ENCODE results near the gene ACOT11.

ACOT11 gene

DNA sequence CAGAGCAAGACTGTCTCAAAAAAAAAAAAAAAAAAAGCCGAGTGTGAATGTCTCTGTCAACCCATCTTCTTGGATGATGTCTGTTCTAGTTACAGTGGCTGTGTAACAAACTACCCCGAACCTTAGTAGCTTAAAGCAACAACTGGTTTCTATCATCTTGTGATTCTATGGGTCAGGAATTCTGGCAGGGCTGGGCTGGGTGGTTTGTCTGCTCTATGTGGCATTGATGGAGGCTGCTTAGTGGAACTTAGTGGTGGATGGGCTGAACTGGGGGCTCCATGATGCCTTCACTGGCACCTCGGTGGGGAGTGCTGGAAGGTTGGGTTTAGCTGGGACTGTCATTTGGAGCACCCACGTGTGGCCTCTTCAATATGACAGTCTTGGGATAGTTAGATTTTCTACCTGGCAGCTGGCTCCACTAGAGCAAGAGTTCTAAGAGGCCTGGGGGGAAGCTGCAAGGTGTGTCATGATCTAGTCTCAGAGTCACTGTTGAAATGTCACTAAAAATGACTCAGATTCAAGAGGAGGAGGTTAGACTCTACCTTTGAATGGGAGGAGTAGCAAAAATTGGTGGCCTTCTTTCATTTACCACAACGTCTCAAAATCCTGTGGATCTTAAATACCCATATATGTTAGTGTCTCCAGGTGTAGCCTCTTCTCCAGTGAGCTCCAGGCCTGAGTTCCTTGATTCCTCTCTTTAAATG lies 18.6 kb downstream of the ACOT11 start:
- DNase-seq, result no peak

DNA sequence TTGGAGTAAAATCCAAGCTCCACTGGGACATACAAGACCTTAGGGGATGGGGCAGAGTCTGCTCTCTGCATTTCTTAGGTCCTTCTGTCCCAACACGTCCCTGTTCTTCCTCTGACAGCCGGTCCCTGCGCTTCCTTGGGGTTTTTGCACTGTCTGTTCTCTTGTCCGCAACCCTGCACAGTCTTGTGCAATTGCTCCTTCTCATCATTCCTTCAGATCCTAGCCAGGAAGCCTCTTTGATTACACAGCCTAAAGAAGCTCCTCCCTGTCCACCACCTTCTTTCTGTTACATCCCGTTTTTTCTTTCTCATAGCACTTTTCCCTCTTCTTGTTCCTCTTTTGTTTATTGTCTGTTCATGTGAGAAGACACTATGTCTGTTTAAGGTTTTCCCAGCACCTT lies 19.9 kb downstream of the ACOT11 start:
- DNase-seq, result no peak

DNA sequence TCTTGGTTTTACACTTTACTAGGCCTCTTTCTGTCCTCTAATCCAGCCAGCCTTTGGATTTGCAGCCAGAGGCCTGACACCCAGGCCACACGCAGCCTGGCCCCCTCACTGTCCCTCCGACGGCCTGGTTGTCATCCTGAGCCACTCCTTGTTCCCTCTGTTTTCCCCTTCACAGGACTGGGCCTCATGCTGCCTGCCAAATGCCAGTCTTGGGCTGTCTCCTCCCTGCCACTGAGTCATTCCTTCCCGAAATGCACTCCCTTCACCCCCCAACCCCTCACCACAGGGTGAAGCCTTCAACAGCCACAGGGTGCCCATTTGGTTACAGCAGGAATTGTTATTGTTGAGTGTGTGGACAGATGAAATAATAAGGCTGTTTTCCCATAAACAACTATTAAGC lies 21.3 kb downstream of the ACOT11 start:
- no peak for DNase-seq

DNA sequence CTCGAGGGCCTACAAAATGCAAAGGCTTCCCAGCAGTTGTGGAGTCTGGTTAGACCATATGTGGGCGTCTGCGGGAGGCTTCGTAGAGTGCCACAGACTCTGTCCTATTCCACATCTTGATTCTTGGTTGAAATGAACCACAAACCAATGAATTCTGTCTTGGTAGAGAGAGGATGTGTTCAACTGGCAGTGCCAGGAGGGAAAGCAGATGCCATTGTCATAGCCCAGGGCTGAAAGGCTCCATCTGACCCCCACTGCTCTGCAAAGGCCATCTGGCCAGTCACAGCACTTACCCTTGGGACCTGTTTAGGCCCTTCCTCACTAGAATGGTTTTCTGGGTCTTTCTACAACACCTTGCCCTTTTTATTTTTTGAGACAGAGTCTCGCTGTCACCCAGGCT lies 22.1 kb downstream of the ACOT11 start:
- no peak for DNase-seq

DNA sequence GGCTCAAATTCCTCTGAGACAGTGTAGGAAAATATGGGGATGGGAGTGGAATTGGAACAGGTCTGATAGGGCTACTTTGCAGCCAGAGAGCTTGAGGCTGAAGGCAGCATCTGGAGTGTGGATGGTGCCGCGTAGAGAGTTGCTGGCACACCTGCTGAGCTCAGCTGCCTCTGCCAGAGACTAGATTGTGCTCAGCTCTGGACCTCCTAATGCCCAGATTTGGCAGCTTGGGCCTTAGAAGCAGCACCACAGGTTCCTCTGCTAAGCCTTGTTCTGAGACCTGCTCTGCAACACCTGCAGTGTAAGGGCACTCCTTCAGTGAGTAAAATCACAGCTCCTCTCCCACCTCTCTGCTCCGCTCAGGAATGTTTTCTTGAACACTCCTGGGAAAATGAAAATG lies 23.3 kb downstream of the ACOT11 start:
- no peak for DNase-seq

DNA sequence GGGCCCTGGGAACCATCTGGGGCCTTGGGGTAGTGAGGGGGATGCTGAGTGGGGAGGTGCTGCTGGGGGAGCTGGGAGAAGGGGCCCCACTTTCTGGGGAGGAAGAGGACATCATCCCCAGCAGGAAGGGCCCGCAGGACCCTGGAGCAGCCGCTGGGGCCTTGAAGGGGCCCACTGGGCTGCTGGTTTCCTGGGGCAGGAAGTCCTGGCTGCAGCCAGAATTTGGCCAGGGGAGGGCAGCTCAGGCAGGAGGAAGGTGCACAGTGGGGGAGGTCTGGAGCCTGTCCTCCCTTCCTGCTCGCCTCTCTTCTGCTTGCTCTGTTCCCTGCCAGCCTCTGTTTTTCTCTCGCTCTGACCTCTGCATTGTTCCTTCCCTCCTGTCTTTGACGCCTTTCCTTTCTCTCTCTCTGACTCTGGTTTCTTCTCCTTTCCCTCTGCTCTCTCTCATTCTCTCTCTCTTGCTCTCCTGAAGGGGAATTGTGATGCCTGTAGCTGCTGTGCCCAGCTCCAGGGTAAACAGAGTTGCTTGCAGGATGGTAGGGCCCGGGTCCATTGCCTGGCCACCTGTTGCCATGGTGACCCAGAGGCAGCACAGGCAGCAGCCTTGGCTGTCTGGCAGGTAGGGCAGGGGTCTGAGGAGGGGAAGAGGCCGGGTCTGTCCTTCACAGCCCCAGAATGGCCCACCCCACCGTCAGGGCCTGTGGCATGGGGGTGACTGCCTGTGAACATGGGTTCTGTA lies 23.9 kb downstream of the ACOT11 start:
- no peak for DNase-seq

DNA sequence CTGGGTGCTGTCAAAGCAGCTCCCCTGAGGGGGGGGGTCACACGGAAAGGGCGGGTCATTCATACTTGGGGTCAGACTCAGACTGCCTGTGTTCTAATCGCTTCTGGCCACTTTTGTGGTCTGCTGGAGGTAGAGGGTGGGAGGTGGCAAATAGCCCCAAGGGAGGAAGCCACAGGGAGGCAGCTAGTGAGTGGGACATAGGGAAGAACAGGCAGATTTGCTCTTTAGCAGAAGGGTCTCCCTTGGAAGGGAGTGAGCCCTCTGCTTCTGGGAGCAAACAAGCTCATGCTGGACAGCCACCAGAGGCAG lies 24.5 kb downstream of the ACOT11 start:
- DNase-seq, result no peak

DNA sequence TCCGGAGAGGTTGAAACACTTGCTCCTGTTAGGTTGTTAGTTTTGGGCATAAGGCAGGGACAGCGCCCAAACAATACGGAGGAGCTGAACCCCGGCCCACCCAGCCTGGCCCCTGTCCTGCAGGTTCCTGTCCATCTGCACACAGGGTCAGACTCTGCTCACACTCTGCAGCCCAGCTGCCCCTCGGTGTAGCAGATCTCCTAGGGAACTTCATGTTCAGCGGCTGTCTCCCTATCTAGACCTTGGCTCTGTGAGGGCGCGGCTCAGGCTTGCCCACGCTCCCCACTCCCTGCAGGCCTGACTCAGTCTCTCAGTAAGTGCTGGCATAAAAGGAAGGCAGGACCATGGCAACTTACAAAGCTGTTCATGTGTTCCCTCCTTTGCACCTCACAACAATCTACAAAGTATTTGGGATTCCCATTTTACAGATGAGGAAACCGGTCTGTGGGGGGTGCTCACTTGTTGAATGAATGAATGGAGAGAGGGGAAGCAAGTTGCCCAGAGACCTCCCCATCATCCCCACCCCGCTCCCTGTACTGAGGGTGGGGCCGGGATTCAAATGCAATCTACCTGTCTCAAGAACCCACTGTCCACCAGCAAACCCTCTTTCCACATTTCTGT lies 26.2 kb downstream of the ACOT11 start:
- no peak for DNase-seq

DNA sequence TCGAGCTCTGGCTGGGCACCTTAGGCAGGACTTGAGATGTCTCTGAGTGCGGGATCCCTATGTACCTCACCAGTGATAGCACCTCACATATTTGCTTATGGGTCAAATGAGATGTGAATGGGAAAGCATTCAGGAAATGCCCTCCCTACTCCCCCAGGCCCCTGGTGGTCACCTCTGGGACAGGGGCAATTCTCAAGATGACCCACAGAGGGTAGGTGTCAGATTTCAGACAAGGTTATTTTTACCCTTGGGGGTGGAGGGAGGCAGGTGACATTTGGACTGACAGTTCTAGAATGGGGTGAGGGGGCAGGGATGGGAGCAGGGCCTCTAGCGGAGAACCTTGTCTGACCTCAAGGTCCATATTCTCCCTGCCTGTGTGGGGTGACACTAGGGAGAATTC lies 27.1 kb downstream of the ACOT11 start:
- no peak for DNase-seq

DNA sequence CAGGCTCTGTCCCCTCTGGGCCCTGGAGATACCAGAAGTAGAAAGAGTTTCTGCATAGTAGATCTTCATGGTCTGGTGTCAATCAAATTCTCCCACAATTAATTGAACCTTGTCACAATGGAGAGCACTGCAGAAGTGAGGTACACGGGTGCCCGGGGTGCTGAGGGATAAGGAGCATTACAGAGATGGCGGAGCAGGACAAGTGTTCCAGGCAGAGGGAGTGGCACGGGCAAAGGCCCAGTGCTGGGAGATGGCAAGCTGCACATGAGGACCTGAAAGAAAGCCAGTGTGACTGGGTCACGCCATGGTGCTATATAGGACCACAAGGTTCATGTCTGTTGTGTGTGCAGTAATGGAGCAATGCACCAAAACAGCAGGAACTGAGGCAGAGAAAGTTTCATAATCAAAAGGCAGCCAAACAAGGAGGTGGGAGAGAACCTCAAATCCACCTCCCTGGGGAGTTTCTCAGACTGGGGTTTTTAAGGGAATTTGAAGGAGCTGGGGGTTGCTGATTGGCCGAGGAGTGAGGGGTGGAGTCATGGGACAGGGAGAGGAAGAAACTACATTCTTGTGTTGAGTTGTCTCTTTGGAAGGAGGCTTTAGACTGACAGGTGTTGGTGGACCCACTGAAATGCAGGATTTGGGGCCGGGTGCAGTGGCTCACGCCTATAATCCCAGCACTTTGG lies 27.7 kb downstream of the ACOT11 start:
- DNase-seq, result no peak

DNA sequence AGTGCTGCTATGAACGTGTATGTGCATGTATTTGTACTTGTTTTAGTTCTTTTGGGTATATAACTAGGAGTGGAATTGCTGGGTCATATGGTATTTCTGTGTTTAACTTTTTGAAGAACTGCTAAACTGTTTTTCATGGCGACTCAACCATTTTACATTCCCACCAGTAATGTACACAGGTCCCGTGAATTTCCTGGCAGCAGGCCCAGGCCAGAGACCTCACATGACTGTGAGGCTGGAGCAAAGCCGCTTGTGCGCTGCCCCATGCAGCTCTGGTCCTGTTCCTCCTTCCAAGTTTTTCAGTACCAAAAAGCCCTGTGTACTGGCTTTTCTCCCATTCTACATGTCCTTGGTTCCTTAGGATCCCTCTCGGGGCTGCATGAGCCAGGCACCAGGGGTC lies 29.6 kb downstream of the ACOT11 start:
- DNase-seq, result no peak

DNA sequence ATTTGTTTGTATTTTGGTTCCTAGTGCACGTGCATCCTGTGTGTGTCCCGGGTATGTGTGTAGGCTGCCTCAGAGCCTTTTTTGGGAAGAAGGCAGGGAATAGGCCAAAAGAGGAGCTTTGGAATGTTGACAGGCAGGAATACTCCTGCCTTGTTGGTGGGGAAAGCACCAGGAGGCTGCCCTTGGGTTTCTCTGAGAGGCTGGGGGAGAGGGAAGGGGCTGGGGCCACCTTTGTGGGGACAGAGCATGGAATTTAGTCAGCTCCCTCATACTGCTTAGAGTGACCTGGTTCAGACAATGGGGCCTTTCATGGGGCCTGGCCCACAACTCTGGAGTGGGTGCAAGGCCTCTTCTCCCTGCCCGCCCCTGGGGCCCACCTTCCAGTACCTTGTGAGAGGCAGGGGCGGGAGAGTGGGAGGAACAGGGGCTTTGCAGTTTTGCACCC lies 31.3 kb downstream of the ACOT11 start:
- DNase-seq, result no peak

DNA sequence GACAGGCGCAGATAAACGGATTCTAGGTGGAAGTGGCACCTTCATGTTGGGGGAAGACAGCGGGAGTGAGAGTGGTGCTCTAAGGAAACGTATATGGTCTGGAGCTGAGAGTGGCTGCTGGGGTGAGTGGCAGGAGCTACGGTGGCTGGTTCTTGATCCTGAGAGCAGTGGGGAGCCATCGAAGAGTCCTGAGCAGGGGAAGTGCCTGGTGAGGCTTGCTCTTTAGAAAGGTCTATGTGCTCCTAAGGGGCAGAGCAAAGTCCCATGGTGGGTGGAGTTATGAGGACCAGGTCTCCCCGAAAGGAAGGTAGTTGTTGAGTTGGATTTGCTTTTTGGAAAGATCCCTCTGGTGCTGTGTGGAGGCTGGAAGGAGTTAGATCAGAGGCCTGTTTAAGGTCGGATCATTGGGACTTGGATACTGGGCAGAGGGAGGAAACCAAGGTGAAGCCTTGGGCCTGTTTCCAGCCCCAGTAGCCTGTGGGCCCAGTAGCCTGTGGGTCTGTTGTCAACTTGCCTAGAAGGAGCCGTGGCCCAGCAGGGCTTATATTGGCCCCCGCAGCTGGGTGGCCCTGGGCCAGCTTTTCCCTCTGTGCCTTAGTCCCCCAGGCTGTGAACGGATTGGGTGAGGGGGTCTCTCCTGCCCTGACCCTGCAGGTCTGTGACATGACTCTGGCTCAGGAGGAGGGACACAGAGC lies 33.0 kb downstream of the ACOT11 start:
- no peak for DNase-seq

DNA sequence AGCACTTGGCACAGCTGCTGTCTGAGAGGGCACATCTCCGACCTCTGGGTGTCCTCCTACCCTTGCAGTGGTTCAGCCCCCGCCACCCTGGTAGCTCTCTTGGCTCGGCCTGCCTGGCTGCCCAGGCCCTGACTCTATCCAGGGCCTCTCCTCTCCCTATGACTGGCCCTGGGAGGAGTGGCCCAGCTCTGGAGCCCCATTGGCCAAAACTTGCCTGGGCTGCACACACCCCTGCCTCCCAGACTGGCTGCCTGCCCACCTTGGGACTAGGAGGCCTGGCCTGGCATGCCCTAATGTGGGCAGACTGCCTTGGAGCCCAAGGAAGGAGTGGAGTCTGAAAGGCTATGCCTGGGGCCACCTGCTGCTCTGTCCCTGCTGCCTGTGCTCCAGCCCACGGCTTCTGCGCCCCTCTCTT lies 33.6 kb downstream of the ACOT11 start:
- no peak for DNase-seq

DNA sequence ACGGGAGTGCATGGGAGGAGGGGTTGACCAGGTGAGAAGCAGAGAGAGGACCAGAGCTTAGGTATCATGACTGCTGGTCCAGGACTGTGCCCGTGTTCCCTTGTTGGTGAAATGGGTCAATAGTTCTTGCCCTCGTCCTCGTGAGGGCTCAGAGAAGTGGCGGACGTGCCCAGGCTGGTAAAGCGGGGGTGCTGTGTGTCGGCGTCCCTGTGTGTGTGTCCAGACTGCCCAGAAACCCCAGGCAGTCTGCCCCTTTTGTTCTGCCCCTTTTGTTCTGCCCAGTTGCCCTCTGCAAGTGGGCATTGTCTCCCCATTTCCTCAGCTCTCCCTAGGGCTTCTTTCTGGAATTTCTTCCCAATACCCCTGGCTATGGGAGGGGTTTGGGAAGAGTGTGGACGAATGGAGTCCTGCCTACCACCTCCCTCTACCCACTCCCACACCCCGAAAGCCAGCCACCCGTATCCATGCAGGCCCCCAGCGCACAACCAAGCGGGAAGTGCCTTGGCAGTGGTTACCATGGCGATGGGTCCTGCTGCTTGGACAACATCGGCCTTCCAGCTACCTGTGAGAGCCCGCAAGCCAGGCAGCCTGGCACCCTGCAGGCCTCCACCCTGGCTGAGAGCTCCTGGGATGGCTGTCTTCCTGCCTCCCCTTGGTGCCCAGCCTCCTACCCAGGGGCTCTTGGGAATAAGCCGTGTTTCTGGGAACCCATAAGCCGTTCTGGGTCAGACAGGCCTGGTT lies 34.7 kb downstream of the ACOT11 start:
- no peak for DNase-seq

DNA sequence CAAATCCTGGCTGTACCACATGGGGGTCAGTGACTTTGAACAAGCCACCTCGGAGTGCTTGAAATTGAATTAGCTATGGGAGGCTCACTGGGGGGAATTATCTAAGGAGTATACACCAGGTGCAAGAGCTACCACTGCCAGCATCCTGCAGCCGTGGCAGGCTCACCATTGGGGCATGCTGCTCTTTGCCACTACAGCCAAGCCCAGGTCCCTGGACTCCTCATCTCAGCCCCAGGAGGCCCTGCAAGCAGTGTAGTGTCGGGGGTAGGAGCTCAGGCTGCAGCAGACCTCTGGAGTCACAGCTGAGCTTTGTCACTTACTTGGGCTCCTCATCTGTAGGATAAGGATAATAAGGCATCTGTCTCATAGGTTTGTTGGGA lies 35.3 kb downstream of the ACOT11 start:
- DNase-seq, result no peak

DNA sequence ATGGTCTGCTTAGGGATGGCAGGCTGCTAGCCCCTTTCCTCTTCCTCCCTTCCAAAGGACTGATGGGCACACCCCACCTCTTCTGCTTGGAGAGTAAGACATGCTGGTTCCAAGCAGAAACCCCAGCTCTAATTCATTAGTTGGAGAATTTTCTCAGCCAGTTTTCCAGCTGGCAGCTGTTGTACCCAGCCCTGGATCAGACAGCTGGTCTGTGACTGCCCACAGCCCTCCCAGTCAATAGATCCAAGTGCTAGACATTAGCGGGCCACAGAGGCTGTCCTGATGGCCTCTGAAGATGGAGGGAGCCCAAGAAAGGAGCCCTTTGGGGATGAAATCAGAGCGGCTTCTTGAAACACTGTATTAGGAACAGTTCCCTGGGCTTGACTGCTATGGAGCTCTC lies 35.8 kb downstream of the ACOT11 start:
- no peak for DNase-seq

DNA sequence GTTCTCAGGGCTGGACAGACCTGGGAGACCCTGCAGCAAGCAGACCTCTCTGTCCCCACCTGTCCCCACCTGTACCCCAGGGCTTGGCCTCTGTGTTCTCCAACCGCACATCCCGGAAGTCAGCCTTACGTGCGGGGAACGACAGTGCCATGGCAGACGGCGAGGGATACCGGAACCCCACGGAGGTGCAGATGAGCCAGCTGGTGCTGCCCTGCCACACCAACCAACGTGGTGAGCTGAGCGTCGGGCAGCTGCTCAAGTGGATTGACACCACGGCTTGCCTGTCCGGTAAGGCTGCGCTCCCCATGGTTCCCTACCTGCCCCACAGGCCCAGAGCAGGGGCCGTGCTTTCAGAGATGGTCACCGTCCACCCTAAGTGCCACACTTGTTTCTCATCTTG lies 36.5 kb downstream of the ACOT11 start:
- DNase-seq, result no peak

DNA sequence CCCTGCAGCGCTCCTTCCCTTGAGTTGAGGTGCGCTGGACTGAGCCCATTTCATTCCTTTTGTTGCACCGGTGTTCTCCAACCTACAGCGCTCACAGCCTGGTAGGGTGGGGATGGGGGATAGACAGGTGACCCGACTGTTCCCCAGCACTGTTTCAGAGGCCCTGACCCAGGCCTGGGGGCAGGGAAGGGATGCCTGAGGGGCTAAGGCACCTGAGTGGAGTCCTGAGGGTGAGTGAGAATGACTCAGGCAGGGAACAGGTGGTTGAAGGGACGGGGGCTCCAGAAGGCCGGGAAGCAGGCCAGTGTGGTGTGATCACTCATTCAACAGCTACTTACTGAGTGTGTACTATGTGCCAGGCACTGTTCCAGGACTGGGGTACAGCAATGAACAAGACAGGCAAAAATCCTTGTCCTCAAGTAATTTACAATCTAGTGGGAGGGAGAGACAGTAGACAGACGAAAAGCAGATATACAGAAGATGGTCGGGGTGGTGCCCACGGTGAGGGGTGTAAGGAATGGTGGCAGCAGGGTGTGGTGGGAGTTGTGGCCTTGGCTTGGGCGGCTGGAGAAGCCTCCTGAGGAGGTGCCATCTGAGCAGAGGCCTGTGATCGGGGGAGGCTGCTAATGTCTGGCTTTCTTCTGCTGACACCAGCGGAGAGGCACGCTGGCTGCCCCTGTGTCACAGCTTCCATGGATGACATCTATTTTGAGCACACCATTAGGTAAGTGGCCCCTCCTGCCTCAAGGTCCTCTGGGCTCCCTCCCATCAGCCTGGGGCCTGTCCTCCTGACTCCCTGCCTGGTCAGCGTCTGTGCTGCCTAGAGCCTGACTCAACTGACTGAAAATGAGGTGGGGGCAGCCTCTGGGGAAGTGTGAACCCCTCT lies 37.4 kb downstream of the ACOT11 start:
- DNase-seq, result no peak

DNA sequence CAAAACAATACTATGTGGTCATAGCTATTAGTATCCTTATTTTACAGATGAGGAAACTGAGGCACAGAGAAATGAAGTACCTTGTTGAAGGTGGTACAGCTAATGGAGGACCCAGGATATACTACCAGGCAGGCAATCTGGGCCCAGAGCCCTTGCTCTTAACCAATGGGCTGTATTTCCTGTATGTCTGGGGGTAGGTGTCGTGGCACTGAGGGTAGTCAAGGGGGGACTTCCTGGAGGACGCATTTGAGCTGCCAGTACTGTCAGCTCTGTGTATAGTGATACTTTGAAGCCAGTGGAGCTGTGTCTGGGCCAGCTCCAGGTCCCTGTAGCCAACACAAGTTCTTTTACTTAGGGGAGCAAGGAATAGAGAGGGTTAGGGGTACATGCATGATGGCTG lies 40.3 kb downstream of the ACOT11 start:
- no peak for DNase-seq

DNA sequence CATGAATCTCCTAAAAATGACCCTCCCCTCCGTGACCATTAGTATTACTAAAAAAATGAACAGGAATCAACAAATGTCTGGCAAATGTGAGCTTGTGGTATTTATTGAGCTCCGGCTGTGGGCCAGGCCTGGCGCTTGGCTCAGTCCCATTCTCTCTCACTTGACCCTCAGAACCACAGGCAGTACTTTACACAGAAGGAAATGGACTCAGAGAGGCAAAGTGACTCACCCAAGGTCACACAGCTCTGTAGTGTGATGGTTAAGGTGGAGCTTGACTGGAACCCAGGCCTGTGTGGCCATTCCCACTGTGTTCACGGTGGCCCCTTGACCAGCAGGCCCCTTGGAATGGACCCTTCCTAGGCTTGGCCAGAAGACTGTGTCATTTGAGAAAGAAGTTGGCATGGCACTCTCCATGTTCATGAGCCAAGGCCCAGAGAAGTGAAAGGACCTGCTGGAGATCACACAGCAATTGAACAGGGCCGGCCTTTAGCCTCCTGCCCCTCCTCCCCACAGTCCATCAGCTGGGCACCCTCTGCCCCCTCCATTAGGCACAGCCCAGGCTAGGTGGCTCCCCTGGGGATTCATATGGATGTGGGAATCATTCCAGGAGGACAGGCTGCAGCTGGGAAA lies 43.2 kb downstream of the ACOT11 start:
- DNase-seq, result no peak

All from stimulated activated CD4-positive, alpha-beta T cell treated with anti-CD3 and anti-CD28 coated beads, Interleukin-4, amount 100 ng/mL, for 24 hours (primary cell).